Left lung (tissue), 10 donors: Measurements from ENCODE around the gene LONP2. TPM values are rescaled to one million over a fixed set of nuclear protein-coding genes. Genes with fewer than 3 reads are reported as not detected.

Experiments used
- ATAC-seq: fragments of 200-7000 bp; cut with Tn5 transposase; one replicate; pipeline ENCODE4 v1.9.1; 2020; ENCODE audit warnings: moderate library complexity
- DNase-seq, 4 donors: peaks; one replicate each; pipeline ENCODE4 v3.0.0-alpha.2; 2013 to 2020
- H3K27ac ChIP-seq, 2 donors: fragments of 200-600 bp; sonication (generic) in 1 of 2; one replicate each; pipeline versions ENCODE4 v1.5.0 to v1.8.0; 2020 to 2021
- H3K27me3 ChIP-seq, 2 donors: fragments of 200-600 bp; sonication (generic) in 1 of 2; one replicate each; pipeline versions ENCODE4 v1.5.0 to v1.8.0; 2020 to 2021
- H3K36me3 ChIP-seq, 2 donors: fragments of 200-600 bp; sonication (generic) in 1 of 2; one replicate each; pipeline versions ENCODE4 v1.5.0 to v1.8.0; 2020 to 2021
- H3K4me1 ChIP-seq, 2 donors: fragments of 200-600 bp; one replicate each; pipeline ENCODE4 v1.8.0; 2021
- H3K4me3 ChIP-seq, 2 donors: fragments of 200-600 bp; sonication (generic) in 1 of 2; one replicate each; pipeline versions ENCODE4 v1.5.0 to v1.8.0; 2020 to 2021; ENCODE audit warnings: mild to moderate bottlenecking in 1 of 2
- H3K9me3 ChIP-seq, 2 donors: fragments of 200-600 bp; sonication (generic) in 1 of 2; one replicate each; pipeline versions ENCODE4 v1.5.0 to v1.8.0; 2020 to 2021
- CTCF ChIP-seq, 2 donors: fragments of 200-600 bp; sonication (generic) in 1 of 2; IDR thresholded peaks; one replicate each; pipeline versions ENCODE4 v1.5.0 to v1.8.0; 2021; ENCODE audit warnings: antibody characterized with exemption in 2 of 2
- intact Hi-C, 2 donors: fragments of 100-400 bp; cut with DNase I; formaldehyde crosslinking; loops; one replicate each; pipeline versions ENCODE4 v1.11.2 to v1.14.2; 2022
- polyA plus RNA-seq, 6 donors: library from polyadenylated mRNA; unstranded; fragments of 120-200 nt; gene quantifications; one replicate each; pipeline ENCODE4 v1.2.1, GENCODE V29; 2013; ENCODE audit not compliant: insufficient read length in 6 of 6
- total RNA-seq, 2 donors: library from RNA; stranded (reverse); fragmentation: NEBNext Ultra II Directional; extraction: Animal tissue kit (Norgen Biotek cat#: 25700); gene quantifications; one replicate each; pipeline ENCODE4 v1.2.1, GENCODE V29; 2021
- donor health status: DM: no; HTN: yes; CAD: no.
- donor health status: DM: no; HTN: no; CAD: no.

The LONP2 gene
- total and polyA plus RNA-seq, 8 donors: 63.2 to 89.2 (median 75.4) TPM

- H3K4me1 ChIP-seq: no peaks in the 10 kb centered on the region
- no peaks in the 10 kb centered on the region for H3K27me3 ChIP-seq
- no peak for TF ChIP-seq CTCF (IDR thresholded peaks at IDR 0.05)
- intact Hi-C loops: no loop called here
- no peaks in the 10 kb centered on the region for H3K36me3 ChIP-seq
- H3K4me3 ChIP-seq: no peak overlapping the region
- DNase-seq (no peak), ATAC-seq (no peak)
- no peaks in the 10 kb centered on the region for H3K9me3 ChIP-seq
- H3K27ac ChIP-seq: no peak overlapping the region
These were observed 18.6 kb upstream of the LONP2 start for GRCh38 chr16:48225456-48225855.

GRCh38 chr16:48231727-48232492 lies 12.2 kb upstream of the LONP2 start:
- ATAC-seq (peak; percentile 73), DNase-seq (peak in 1 of 4 donors; percentile 32)
- no peak for TF ChIP-seq CTCF (IDR thresholded peaks at IDR 0.05)
- Histone ChIP-seq H3K27ac (no peak overlapping the region), H3K36me3 (no peaks in the 10 kb centered on the region), H3K4me1 (no peaks in the 10 kb centered on the region), H3K4me3 (no peak overlapping the region), H3K9me3 (no peaks in the 10 kb centered on the region), H3K27me3 (no peaks in the 10 kb centered on the region)
- intact Hi-C loops: no loop called here

GRCh38 chr16:48232493-48233040 lies 11.5 kb upstream of the LONP2 start:
- Histone ChIP-seq H3K4me3 (no peak overlapping the region), H3K27ac (no peak overlapping the region), H3K27me3 (no peaks in the 10 kb centered on the region), H3K9me3 (no peaks in the 10 kb centered on the region), H3K36me3 (no peaks in the 10 kb centered on the region), H3K4me1 (no peaks in the 10 kb centered on the region)
- ATAC-seq: no peak
- DNase-seq: no peak
- intact Hi-C loops: no loop called here
- no peak for TF ChIP-seq CTCF (IDR thresholded peaks at IDR 0.05)

- Histone ChIP-seq H3K27ac (no peak overlapping the region), H3K27me3 (no peaks in the 10 kb centered on the region), H3K4me3 (no peak overlapping the region), H3K9me3 (no peaks in the 10 kb centered on the region), H3K4me1 (no peaks in the 10 kb centered on the region), H3K36me3 (no peaks in the 10 kb centered on the region)
- DNase-seq (no peak), ATAC-seq (no peak)
- intact Hi-C loops: no loop called here
- TF ChIP-seq CTCF (IDR thresholded peaks at IDR 0.05): no peak
These were observed 9.5 kb upstream of the LONP2 start for GRCh38 chr16:48234630-48235029.

- H3K27ac ChIP-seq: no peak overlapping the region
- no peak for TF ChIP-seq CTCF (IDR thresholded peaks at IDR 0.05)
- H3K36me3 ChIP-seq: no peaks in the 10 kb centered on the region
- no peaks in the 10 kb centered on the region for H3K27me3 ChIP-seq
- DNase-seq (no peak), ATAC-seq (no peak)
- H3K9me3 ChIP-seq: no peaks in the 10 kb centered on the region
- intact Hi-C loops: no loop called here
- no peaks in the 10 kb centered on the region for H3K4me1 ChIP-seq
- H3K4me3 ChIP-seq: no peak overlapping the region
These were observed 9.0 kb upstream of the LONP2 start for GRCh38 chr16:48235058-48235555.
